Tibial nerve (tissue), 4 donors: ENCODE results near the gene HSFX3.
"Not testable (repeated sequence)": the region's sequence is repeated elsewhere in the genome, so short reads cannot be mapped to it uniquely, and the experiment has no call there.

Source experiments
- EP300 ChIP-seq, 2 donors: sonication (generic); formaldehyde crosslinking; IDR thresholded peaks; one replicate each; pipeline ENCODE4 v1.6.1; 2017; ENCODE audit warnings: antibody characterized with exemption in 2 of 2, mild to moderate bottlenecking in 1 of 2
- POLR2A ChIP-seq, 2 donors: fragments of 450-650 bp; IDR thresholded peaks; one replicate each; pipeline ENCODE4 v1.6.1; 2017; ENCODE audit warnings: antibody characterized with exemption in 2 of 2, mild to moderate bottlenecking in 2 of 2, moderate library complexity in 2 of 2
- TF ChIP-seq, protein P1 (sequence below), 5 experiments: fragments of 200-600 bp in 3 of 5; fragments of 450-650 bp in 2 of 5; sonication (generic) in 3 of 5; IDR thresholded peaks; one replicate each; pipeline ENCODE4 v1.5.1; 2016 to 2019; ENCODE audit warnings: antibody characterized with exemption in 5 of 5, mild to moderate bottlenecking in 3 of 5, moderate library complexity in 2 of 5

DNA sequence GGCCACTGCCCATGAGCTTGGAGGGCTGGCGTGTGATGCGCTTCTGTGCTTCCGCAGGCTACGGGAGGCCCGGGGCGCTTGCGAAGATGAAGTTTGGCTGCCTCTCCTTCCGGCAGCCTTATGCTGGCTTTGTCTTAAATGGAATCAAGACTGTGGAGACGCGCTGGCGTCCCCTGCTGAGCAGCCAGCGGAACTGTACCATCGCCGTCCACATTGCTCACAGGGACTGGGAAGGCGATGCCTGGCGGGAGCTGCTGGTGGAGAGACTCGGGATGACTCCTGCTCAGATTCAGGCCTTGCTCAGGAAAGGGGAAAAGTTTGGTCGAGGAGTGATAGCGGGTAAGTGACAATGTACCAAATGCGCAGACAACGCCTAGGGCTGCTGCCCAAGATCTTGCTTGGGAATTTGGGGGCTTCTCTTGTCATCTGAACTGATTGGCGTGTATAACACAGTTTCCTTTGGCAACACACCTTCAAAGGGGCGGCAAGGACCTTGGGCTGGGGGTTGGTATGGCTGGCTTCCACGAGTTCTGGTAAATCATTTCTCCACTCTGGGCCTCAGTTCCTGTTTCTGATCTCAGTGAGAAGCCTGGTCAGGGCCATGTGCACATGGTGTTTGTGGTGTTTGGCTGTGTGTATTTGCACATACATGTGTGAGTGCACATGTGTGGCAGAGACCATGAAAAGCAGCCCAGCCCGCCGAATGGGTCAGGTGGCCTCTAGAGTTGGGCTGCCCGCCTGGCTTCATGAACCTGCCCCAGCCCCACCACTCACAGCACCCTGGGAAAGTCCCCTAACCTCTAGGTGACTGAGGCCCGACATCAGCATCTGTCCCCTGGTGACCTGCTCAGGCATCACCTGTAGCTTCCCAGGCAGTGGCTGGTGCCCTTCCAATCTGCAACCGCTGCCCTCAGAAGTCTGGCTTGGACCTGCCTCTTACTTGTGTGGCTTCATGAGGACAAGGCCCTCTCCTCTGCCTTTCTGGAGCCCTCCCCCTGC, 3.9 kb downstream of the HSFX3 start:
- TF ChIP-seq, protein P1, sequence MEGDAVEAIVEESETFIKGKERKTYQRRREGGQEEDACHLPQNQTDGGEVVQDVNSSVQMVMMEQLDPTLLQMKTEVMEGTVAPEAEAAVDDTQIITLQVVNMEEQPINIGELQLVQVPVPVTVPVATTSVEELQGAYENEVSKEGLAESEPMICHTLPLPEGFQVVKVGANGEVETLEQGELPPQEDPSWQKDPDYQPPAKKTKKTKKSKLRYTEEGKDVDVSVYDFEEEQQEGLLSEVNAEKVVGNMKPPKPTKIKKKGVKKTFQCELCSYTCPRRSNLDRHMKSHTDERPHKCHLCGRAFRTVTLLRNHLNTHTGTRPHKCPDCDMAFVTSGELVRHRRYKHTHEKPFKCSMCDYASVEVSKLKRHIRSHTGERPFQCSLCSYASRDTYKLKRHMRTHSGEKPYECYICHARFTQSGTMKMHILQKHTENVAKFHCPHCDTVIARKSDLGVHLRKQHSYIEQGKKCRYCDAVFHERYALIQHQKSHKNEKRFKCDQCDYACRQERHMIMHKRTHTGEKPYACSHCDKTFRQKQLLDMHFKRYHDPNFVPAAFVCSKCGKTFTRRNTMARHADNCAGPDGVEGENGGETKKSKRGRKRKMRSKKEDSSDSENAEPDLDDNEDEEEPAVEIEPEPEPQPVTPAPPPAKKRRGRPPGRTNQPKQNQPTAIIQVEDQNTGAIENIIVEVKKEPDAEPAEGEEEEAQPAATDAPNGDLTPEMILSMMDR (IDR thresholded peaks at IDR 0.05) = not testable (repeated sequence)
- not testable (repeated sequence) for TF ChIP-seq POLR2A, EP300 (IDR thresholded peaks at IDR 0.05)
